DND-41 (cell line): ENCODE measurements around the gene CDH1.

Experiments
- ATAC-seq: fragments of 200-7000 bp; cut with Tn5 transposase; 3 replicates; pipeline ENCODE4 v1.9.1; 2021; ENCODE audit warnings: low read depth; ENCODE audit not compliant: insufficient read depth
- DNase-seq: peaks from one replicate; pipeline ENCODE4 v3.0.0-alpha.2; 2020
- H2AFZ ChIP-seq: 2 replicates; pipeline ENCODE4 v1.6.0; 2012; ENCODE audit warnings: low read depth, low read length
- H3K27ac ChIP-seq: 2 replicates; pipeline ENCODE4 v1.5.1; 2012; ENCODE audit warnings: low read length, inconsistent platforms
- H3K27me3 ChIP-seq: fragments of 200-600 bp; sonication (generic); 2 replicates; pipeline ENCODE4 v1.6.0; 2012; ENCODE audit warnings: low read length, mild to moderate bottlenecking, inconsistent platforms; ENCODE audit not compliant: insufficient read depth, poor library complexity
- H3K36me3 ChIP-seq: 2 replicates; pipeline ENCODE4 v1.5.1; 2012; ENCODE audit warnings: low read length, inconsistent platforms; ENCODE audit not compliant: insufficient read depth
- H3K4me1 ChIP-seq: 2 replicates; pipeline ENCODE4 v1.5.1; 2012; ENCODE audit warnings: mild to moderate bottlenecking, low read length; ENCODE audit not compliant: insufficient read depth
- H3K4me2 ChIP-seq: 2 replicates; pipeline ENCODE4 v1.6.0; 2012; ENCODE audit warnings: mild to moderate bottlenecking, moderate library complexity, low read length, inconsistent platforms; ENCODE audit not compliant: insufficient read depth
- H3K4me3 ChIP-seq, 2 experiments: fragments of 200-600 bp in 1 of 2; shearing (Covaris generic) in 1 of 2; 2 replicates each; pipeline ENCODE4 v1.5.1; 2012 to 2016; ENCODE audit warnings: inconsistent platforms in 2 of 2, low read length in 2 of 2, mild to moderate bottlenecking in 2 of 2, low read depth in 1 of 2, moderate library complexity in 1 of 2
- H3K79me2 ChIP-seq: 2 replicates; pipeline ENCODE4 v1.6.0; 2012; ENCODE audit warnings: low read length, inconsistent platforms; ENCODE audit not compliant: insufficient read depth
- H3K9ac ChIP-seq: 2 replicates; pipeline ENCODE4 v1.6.0; 2012; ENCODE audit warnings: low read depth, mild to moderate bottlenecking, inconsistent platforms, low read length, moderate library complexity
- H3K9me3 ChIP-seq: 2 replicates; pipeline ENCODE4 v1.5.1; 2012; ENCODE audit warnings: low read length, moderate library complexity, mild to moderate bottlenecking, inconsistent platforms; ENCODE audit not compliant: insufficient read depth, severe bottlenecking
- H4K20me1 ChIP-seq: 2 replicates; pipeline ENCODE4 v1.6.0; 2012; ENCODE audit warnings: low read length; ENCODE audit not compliant: insufficient read depth
- EZH2 ChIP-seq: IDR thresholded peaks from 3 replicates; pipeline ENCODE4 v1.6.1; 2012; ENCODE audit warnings: borderline replicate concordance, low read depth, mild to moderate bottlenecking, moderate library complexity, low read length, inconsistent platforms; ENCODE audit not compliant: severe bottlenecking
- TF ChIP-seq, protein P1 (sequence below): IDR thresholded peaks from 2 replicates; pipeline ENCODE4 v1.5.1; 2012; ENCODE audit warnings: borderline replicate concordance, low read length, moderate library complexity, mild to moderate bottlenecking; ENCODE audit not compliant: poor library complexity, severe bottlenecking; ENCODE audit errors: extremely low read depth

CDH1 gene

DNA sequence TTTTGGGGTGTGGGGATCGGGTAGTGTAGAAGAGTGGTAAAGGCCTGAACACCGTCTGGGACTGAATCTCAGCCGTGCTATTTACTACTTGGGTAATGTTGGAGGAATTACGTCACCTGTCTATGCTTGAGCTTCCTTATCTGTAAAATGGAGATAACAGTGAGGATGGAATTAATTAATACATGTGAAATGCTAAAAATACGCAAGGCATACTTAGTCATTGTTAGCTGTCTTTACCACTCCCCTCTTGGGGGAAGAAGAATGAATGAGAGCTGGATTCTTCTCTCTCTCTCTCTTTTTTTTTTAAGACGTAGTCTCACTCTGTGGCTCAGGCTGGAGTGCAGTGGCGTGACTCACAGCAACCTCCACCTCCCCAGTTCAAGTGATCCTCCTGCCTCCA lies 65.1 kb downstream of the CDH1 start:
- TF ChIP-seq, protein P1, sequence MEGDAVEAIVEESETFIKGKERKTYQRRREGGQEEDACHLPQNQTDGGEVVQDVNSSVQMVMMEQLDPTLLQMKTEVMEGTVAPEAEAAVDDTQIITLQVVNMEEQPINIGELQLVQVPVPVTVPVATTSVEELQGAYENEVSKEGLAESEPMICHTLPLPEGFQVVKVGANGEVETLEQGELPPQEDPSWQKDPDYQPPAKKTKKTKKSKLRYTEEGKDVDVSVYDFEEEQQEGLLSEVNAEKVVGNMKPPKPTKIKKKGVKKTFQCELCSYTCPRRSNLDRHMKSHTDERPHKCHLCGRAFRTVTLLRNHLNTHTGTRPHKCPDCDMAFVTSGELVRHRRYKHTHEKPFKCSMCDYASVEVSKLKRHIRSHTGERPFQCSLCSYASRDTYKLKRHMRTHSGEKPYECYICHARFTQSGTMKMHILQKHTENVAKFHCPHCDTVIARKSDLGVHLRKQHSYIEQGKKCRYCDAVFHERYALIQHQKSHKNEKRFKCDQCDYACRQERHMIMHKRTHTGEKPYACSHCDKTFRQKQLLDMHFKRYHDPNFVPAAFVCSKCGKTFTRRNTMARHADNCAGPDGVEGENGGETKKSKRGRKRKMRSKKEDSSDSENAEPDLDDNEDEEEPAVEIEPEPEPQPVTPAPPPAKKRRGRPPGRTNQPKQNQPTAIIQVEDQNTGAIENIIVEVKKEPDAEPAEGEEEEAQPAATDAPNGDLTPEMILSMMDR: no peak
- no peak for TF ChIP-seq EZH2
- Histone ChIP-seq H3K4me1 (no peaks in the 10 kb centered on the region), H4K20me1 (no peaks in the 10 kb centered on the region), H3K9ac (no peak overlapping the region), H3K4me3 (no peak overlapping the region), H3K4me2 (no peak overlapping the region), H3K36me3 (no peaks in the 10 kb centered on the region), H2AFZ (no peak overlapping the region), H3K27ac (no peak overlapping the region), H3K79me2 (no peaks in the 10 kb centered on the region), H3K9me3 (no peaks in the 10 kb centered on the region), H3K27me3 (no peaks in the 10 kb centered on the region)
- DNase-seq (no peak), ATAC-seq (no peak)

DNA sequence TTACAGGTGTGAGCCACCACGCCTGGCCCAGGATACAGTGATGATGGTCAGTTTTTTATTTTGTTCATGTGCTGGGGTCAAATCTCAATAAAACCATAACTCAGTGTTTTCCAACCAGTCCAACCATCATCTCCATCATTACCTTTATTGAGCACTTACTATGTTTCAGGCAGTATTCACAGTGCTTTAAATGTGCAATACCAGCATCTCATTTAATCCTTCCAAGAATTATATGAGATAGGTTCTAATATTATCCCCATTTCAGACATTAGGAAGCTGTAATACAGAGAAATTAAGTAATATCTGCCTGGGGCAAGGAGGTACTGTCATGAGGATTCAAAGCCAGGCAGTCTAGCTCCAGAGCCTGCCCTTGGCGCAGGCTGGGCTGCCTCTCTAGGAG lies 69.3 kb downstream of the CDH1 start:
- TF ChIP-seq, protein P1: no peak
- TF ChIP-seq EZH2: no peak
- H3K27ac ChIP-seq: no peak overlapping the region
- no peak overlapping the region for H3K9ac ChIP-seq
- H3K4me2 ChIP-seq: no peak overlapping the region
- H3K36me3 ChIP-seq: no peaks in the 10 kb centered on the region
- DNase-seq: no peak
- H3K4me3 ChIP-seq: no peak overlapping the region
- no peak for ATAC-seq
- H3K79me2 ChIP-seq: no peaks in the 10 kb centered on the region
- no peaks in the 10 kb centered on the region for H3K9me3 ChIP-seq
- no peak overlapping the region for H2AFZ ChIP-seq
- H3K27me3 ChIP-seq: no peaks in the 10 kb centered on the region
- no peaks in the 10 kb centered on the region for H3K4me1 ChIP-seq
- no peaks in the 10 kb centered on the region for H4K20me1 ChIP-seq

DNA sequence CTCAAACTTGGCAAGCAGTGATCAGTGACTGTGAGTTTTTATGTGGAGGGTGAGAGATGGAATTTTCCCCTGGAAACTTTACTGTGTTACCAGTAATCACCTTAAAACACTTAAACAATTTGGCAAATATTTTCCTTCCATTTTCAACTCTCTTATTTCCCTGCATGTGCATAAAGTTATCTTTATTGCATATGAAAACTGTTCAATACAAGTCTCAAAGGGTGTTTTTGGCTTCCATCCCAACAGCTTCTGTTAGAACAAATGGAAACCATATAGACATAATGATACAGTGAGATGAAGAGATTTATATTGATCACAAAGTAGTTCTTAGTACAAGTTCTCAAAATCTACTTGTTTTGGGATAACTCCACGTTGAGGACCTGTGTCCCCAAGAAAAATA lies 69.9 kb downstream of the CDH1 start:
- Histone ChIP-seq H3K4me1 (no peaks in the 10 kb centered on the region), H3K4me3 (no peak overlapping the region), H3K27me3 (no peaks in the 10 kb centered on the region), H4K20me1 (no peaks in the 10 kb centered on the region), H3K36me3 (no peaks in the 10 kb centered on the region), H3K9me3 (no peaks in the 10 kb centered on the region), H3K9ac (no peak overlapping the region), H3K4me2 (no peak overlapping the region), H3K27ac (no peak overlapping the region), H3K79me2 (no peaks in the 10 kb centered on the region), H2AFZ (no peak overlapping the region)
- ATAC-seq: no peak
- DNase-seq: no peak
- TF ChIP-seq EZH2: no peak
- TF ChIP-seq, protein P1: no peak

DNA sequence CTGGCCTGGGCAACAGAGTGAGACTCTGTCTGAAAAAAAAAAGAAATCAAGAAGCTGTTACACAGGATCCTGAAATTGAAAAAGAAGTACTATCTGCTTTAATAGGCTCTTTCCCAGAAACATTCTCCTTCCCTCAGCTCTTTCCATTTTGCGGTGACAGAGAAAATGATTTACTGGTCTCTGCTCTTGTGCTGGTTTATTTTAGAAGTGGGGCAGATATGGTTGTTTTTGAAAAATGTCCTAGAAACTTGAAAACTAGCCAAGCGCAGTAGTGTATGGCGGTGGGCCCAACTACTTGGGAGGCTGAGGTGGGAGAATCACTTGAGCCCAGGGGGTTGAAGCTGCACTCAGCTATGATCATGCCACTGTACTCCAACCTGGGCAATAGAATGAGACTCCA lies 77.4 kb downstream of the CDH1 start:
- Histone ChIP-seq H3K9ac (no peak overlapping the region), H3K36me3 (no peaks in the 10 kb centered on the region), H3K9me3 (no peaks in the 10 kb centered on the region), H3K27me3 (no peaks in the 10 kb centered on the region), H3K27ac (no peak overlapping the region), H3K79me2 (no peaks in the 10 kb centered on the region), H3K4me2 (no peak overlapping the region), H3K4me3 (no peak overlapping the region), H4K20me1 (no peaks in the 10 kb centered on the region), H3K4me1 (no peaks in the 10 kb centered on the region), H2AFZ (no peak overlapping the region)
- DNase-seq (no peak), ATAC-seq (no peak)
- TF ChIP-seq EZH2: no peak
- TF ChIP-seq, protein P1: no peak
